Activated gamma-delta T cell (primary cell): ENCODE results near the gene CYP39A1.

Experiments
- DNase-seq: peaks from one replicate; lab custom pipeline; 2025; lab: John Stamatoyannopoulos, UW

The CYP39A1 gene

GRCh38 chr6:46511320-46511719 lies 141.3 kb downstream of the CYP39A1 start:
- no peak for DNase-seq

GRCh38 chr6:46510651-46511050 lies 142.0 kb downstream of the CYP39A1 start:
- DNase-seq: no peak

DNA sequence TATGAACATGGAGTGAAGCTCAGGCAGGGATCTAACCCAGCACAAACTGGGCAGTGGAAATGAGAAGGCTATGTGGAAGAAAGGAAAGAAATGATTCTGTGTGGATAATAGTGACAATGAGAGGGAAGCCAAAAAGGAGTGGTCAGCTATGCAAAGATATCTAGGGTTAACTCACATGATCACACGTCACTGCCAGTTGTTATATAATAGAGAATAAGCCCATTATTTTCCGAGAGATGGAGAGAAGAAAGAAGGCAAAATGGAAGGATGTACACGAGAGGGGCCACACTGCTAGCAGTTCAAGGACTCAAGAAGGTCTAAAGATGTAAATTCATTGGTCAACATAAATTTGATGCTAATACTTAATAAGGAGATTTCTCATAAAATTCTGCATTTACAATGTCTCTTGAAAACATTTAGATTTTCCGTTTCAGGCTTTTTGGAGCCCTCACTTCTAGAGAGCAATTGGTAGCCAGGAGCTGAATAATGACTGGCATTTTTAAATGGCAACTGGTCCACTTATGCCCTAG lies 142.6 kb downstream of the CYP39A1 start:
- no peak for DNase-seq

GRCh38 chr6:46509063-46509462 lies 143.6 kb downstream of the CYP39A1 start:
- no peak for DNase-seq

- no peak for DNase-seq
These were observed 145.2 kb downstream of the CYP39A1 start for GRCh38 chr6:46507426-46507825.

DNA sequence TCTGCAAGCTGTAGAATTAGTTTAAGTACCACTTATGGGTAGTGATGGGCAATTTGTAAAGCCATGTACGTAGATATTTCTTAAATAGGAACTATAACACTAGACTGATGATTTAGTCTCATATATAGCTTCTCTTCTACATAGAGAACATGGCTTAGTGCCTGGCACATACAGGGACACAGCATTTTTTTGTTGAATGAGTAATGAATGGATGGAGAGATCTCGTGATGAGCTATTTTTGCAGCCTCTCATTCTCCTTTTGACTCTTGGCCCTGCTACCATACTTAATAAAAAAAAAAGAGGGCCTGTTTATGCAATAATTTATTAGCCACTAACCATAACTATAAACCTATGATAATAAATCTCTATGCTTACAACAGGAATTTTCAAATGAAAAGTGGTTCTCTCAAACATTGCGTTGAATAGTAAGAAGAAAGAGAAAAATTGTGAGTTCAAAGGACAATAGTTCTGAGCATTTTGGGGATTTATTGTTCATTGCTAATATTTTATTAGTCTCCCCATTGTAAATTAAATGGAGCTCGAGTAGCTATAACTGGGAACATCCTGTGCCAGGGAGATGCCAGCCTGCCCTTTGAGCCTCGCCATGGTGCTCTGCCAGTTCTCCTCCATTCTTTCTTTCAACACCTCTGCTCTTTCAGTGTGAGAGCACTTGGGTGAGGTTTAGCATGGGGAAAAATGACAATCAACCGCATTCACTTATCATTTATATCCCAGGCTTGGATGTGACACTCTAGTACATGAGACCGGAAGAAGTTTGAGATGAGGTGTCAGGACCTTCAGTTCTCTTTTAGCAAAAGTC lies 146.7 kb downstream of the CYP39A1 start:
- DNase-seq: no peak

- no peak for DNase-seq
These were observed 148.4 kb downstream of the CYP39A1 start for GRCh38 chr6:46504242-46504641.

DNA sequence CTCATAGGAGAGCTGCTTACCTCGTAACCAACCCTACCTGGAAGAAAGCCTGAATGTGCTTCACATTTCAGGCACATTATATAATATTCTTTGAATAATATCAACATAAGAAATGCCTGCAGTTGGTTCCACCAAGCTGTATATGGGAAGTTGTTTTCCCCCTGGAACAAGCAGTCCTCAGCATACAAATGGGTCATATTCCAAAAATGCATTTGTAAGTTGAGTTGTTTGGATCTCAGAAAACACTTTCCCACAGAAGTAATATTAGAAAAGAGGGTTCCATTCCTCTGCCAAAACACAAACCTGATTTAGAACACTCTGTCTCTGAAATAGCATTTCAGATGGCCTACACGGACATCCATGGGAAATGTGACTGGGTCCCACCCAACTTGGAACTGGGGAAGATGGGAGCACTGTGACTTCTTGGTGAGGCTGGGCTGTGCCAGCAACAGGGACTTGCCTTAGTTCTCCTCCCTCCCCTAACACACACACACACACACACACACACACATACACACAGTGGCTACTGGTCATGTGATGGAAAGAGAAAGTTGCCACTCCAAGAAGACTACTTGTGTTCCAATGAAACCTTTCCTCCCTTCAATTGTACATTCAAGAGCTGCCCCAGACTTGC lies 150.0 kb downstream of the CYP39A1 start:
- DNase-seq: no peak

DNA sequence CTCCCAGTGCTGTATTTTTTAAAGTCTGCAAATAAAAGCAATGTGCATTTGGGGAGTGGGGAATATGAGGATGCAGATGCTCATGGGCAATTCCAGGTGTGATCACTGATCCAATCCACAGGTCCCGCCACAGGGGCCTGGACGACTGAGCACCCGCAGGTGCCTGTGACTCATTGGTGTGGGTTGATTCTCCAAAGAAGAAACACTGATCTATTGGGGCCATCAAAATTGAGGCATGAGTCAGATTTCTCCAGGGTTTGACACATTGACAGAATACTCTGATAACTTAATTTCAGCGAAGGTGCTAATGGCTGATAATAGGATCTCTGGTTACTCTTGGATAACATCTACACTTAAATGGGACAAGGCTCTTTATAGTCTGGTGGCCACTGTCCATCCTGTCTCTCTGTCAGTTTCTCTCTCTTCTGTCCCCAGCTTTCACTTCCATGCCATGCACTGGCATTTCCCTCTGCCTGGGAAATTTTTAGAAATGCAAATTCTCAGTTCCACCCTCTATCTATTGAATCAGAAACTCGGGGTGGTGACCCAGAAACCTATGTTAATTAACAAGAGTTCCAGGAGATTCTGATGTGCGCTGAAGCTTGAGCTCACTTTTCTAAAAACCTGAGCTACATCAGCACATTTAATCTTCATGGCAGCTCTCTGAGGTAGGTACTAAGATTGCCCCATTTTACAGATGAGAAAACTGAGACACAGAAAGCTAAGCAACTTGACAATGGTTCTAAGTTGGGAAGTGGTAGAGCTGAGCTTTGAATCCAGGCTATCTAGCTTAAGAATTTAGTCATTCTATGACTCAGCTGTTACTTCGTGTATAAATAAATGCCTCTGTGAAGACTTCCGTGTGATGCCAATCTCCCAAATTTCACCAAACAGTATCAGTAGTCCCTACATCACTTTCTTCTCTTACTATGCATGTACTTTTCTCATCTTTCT lies 151.2 kb downstream of the CYP39A1 start:
- no peak for DNase-seq

GRCh38 chr6:46500382-46500781 lies 152.2 kb downstream of the CYP39A1 start:
- DNase-seq: no peak
